Activated B cell treated with CpG ODN at 0.5 μM for 24 hours (primary cell): ENCODE results near the gene LIMK1. TPM values are rescaled to one million over a fixed set of nuclear protein-coding genes. Genes with fewer than 3 reads are reported as not detected.
"Not testable (repeated sequence)": the region's sequence is repeated elsewhere in the genome, so short reads cannot be mapped to it uniquely, and the experiment has no call there.

Source experiments
- ATAC-seq: fragments of 200-7000 bp; cut with Tn5 transposase; one replicate; pipeline ENCODE4 v1.10.0; 2021; ENCODE audit warnings: low read depth, mild to moderate bottlenecking, moderate library complexity
- CTCF ChIA-PET: fragments of 350-600 bp; sonication (Branson Sonifier 250); formaldehyde crosslinking; loops from one replicate; lab custom pipeline; 2021; ENCODE audit warnings: antibody characterized with exemption; lab: Charles Lee
- POLR2A ChIA-PET: fragments of 350-600 bp; sonication (Branson Sonifier 250); formaldehyde crosslinking; loops from one replicate; lab custom pipeline; 2021; ENCODE audit warnings: antibody characterized with exemption; lab: Charles Lee
- DNase-seq: peaks from one replicate; pipeline ENCODE4 v3.0.0; 2022
- H3K27ac Mint-ChIP-seq: one replicate; pipeline ENCODE4 v1.8.0; 2020; ENCODE audit warnings: mixed read lengths
- H3K27me3 Mint-ChIP-seq: one replicate; pipeline ENCODE4 v1.8.0; 2021; ENCODE audit warnings: mixed read lengths
- H3K36me3 Mint-ChIP-seq: one replicate; pipeline ENCODE4 v1.8.0; 2021; ENCODE audit warnings: low read depth, mixed read lengths
- H3K4me1 Mint-ChIP-seq: one replicate; pipeline ENCODE4 v1.8.0; 2021; ENCODE audit warnings: mixed read lengths
- H3K4me3 Mint-ChIP-seq: one replicate; pipeline ENCODE4 v1.8.0; 2020; ENCODE audit warnings: mild to moderate bottlenecking, mixed read lengths
- H3K9me3 Mint-ChIP-seq: one replicate; pipeline ENCODE4 v1.8.0; 2020; ENCODE audit warnings: mixed read lengths
- intact Hi-C: fragments of 100-400 bp; cut with micrococcal nuclease; formaldehyde crosslinking; loops from one replicate; pipeline ENCODE4 v1.15.1; 2024
- total RNA-seq: library from RNA; stranded (reverse); gene quantifications from 2 replicates; pipeline ENCODE4 v1.2.3, GENCODE V29; 2022
- TF ChIP-seq, protein P1 (sequence below): fragments of 200-600 bp; IDR thresholded peaks from one replicate; pipeline ENCODE4 v1.8.0; 2022; ENCODE audit warnings: antibody characterized with exemption, mild to moderate bottlenecking

LIMK1 gene
- total RNA-seq, 1 donor from 2014 or later, result 59.6 TPM

DNA sequence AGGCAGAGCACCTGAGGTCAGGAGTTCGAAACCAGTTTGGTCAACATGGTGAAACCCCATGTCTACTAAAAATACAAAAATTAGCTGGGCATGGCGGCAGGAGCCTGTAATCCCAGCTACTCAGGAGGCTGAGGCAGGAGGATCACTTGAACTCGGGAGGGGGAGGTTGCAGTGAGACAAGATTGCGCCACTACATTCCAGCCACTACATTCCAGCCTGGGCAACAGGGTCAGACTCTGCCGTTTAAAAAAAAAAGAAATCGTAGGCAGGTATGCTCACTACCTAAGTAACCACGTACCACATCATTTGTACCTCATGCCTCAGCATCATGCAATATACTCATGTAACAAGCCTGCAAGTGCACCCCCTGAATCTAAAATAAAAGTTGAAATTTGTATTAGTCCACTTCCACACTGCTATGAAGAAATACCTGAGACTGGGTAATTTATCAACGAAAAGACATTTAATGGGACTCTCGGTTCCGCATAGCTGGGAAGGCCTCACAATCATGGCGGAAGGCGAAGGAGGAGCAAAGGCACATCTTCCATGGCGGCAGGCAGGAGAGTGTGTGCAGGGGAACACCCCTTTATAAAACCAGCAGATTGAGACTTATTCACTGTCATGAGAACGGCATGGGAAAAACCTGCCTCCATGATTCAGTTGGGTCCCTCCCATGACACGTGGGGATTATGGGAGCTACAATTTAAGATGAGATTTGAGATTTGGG is 82.4 kb downstream of the LIMK1 start:
- intact Hi-C loops, result no loop called here
- Mint-ChIP-seq H3K36me3 (no peaks in the 10 kb centered on the region), H3K4me1 (no peaks in the 10 kb centered on the region), H3K9me3 (no peaks in the 10 kb centered on the region), H3K27ac (no peak overlapping the region), H3K27me3 (no peaks in the 10 kb centered on the region), H3K4me3 (no peak overlapping the region)
- POLR2A ChIA-PET, result no interaction called here
- no peak for DNase-seq
- TF ChIP-seq, protein P1, sequence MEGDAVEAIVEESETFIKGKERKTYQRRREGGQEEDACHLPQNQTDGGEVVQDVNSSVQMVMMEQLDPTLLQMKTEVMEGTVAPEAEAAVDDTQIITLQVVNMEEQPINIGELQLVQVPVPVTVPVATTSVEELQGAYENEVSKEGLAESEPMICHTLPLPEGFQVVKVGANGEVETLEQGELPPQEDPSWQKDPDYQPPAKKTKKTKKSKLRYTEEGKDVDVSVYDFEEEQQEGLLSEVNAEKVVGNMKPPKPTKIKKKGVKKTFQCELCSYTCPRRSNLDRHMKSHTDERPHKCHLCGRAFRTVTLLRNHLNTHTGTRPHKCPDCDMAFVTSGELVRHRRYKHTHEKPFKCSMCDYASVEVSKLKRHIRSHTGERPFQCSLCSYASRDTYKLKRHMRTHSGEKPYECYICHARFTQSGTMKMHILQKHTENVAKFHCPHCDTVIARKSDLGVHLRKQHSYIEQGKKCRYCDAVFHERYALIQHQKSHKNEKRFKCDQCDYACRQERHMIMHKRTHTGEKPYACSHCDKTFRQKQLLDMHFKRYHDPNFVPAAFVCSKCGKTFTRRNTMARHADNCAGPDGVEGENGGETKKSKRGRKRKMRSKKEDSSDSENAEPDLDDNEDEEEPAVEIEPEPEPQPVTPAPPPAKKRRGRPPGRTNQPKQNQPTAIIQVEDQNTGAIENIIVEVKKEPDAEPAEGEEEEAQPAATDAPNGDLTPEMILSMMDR, result no peak
- no peak for ATAC-seq
- CTCF ChIA-PET, result interaction anchor here (1.3 kb wide), 1 partner anchor 18 kb away, joined by 4 read pairs; no protein-coding TSS in a partner anchor

DNA sequence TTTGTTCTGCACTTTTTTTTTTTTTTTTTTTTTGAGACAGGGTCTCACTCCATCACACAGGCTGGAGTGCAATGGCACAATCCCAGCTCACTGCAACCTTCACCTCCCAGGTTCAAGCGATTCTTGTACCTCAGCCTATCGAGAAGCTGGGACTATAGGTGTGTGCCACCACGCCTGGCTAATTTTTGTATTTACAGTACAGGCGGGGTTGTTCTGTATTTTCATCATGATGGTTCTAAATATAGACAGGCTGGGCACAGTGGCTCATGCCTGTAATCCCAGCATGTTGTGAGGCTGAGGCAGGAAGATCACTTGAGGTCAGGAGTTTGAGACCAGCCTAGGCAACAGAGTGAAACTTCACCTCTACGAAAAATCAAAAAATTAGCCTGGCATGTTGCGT is 83.7 kb downstream of the LIMK1 start:
- H3K4me3 Mint-ChIP-seq, H3K36me3 Mint-ChIP-seq, H3K4me1 Mint-ChIP-seq, H3K9me3 Mint-ChIP-seq, DNase-seq, H3K27me3 Mint-ChIP-seq, intact Hi-C loops, H3K27ac Mint-ChIP-seq, ATAC-seq: not testable (repeated sequence)
- ChIA-PET POLR2A (interaction anchor here (0.7 kb wide), 1 partner anchor 64 kb away, joined by 6 read pairs; no protein-coding TSS in a partner anchor), CTCF (interaction anchor here (1.3 kb wide), 1 partner anchor 16 kb away, joined by 4 read pairs; no protein-coding TSS in a partner anchor)

Other genes starting within 250 kb of the LIMK1 start
- gene METTL27, start 241.3 kb upstream of the LIMK1 start, total RNA-seq, result 0.66 and 1.7 TPM in 2 replicates
- not detected in 2 replicates for gene TMEM270, start 222.6 kb upstream of the LIMK1 start, total RNA-seq
- not detected in 2 replicates for gene ELN, start 55.6 kb upstream of the LIMK1 start, total RNA-seq
- 263 and 280 TPM in 2 replicates for gene EIF4H, start 90.6 kb downstream of the LIMK1 start, total RNA-seq
- gene LAT2, start 126.2 kb downstream of the LIMK1 start, total RNA-seq, result 291 and 329 TPM in 2 replicates
- gene RFC2, start 170.6 kb downstream of the LIMK1 start, total RNA-seq, result 44.0 and 45.8 TPM in 2 replicates
- gene CLIP2, start 205.6 kb downstream of the LIMK1 start, total RNA-seq, result 60.4 and 61.7 TPM in 2 replicates